Uterus (tissue), 2 donors: ENCODE results near the gene ZNF487.

Experiments
- CTCF ChIP-seq, 4 experiments: fragments of 200-600 bp in 2 of 4; fragments of 450-650 bp in 2 of 4; sonication (generic) in 2 of 4; IDR thresholded peaks; one replicate each; pipeline ENCODE4 v1.5.1; 2016 to 2019; ENCODE audit warnings: antibody characterized with exemption in 4 of 4, mild to moderate bottlenecking in 2 of 4, moderate library complexity in 1 of 4
- POLR2A ChIP-seq, 2 donors: fragments of 450-650 bp; IDR thresholded peaks; one replicate each; pipeline ENCODE4 v1.6.1; 2016; ENCODE audit warnings: antibody characterized with exemption in 2 of 2, mild to moderate bottlenecking in 1 of 2, moderate library complexity in 1 of 2

DNA sequence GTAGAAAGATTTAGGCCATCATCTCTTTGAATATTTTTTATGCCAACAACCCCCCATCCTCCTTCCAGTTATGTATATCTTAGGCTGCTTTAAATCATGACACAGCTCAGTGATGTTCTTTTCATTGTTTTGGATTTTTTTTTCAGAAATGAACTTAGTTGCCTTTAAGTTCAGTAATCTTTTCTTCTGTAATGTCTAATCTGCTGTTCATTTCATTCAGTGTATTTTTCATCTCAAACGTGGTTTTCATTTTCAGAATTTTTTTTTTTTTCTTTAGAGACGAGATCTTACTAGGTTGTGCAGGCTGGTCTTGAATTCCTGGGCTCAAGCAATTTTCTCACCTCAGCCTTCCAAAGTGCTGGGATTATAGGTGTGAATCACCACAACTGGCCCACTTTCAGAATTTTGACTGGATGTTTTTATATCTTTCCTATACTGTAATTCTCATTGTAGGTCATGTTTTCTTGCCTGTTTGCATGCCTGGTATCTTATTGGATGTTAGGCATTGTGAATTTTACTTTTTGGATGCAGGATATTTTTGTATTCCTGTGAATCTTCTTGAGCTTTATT, 8.1 kb downstream of the ZNF487 start:
- TF ChIP-seq CTCF (IDR thresholded peaks at IDR 0.05) (no peak), POLR2A (IDR thresholded peaks at IDR 0.05) (no peak)
